Coronary artery (tissue), 2 donors: ENCODE measurements around the gene NT5C2.

Experiments
- DNase-seq: peaks from one replicate; pipeline ENCODE4 v3.0.0-alpha.2; 2017; ENCODE audit warnings: low spot score
- H3K27ac ChIP-seq, 2 donors: fragments of 200-600 bp; sonication (generic); one replicate each; pipeline ENCODE4 v1.5.1; 2016 to 2019
- H3K4me3 ChIP-seq: fragments of 200-600 bp; sonication (generic); 2 replicates; pipeline ENCODE4 v1.5.1; 2016; ENCODE audit warnings: mild to moderate bottlenecking, moderate library complexity
- CTCF ChIP-seq: fragments of 200-600 bp; sonication (generic); IDR thresholded peaks from one replicate; pipeline ENCODE4 v1.5.1; 2019; ENCODE audit warnings: antibody characterized with exemption

NT5C2 gene

DNA sequence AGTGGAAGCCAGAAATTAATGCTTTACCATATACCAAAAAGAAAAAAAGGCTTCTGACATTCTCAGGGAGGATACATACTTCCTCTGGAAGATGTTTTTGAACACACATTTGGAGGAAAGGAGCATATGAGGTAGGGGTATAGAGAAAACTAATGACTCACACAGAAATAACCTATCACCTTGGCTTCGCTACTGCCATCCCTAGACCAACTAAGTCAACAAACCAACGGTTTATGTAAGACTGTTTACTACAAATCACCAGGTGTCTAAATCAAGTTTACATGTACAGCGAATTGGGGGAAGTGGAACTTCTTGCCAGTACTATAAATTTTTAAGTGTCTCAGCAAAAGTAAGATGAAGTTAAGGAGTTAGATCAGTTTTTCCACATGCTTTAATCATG lies 96.9 kb downstream of the NT5C2 start:
- H3K27ac ChIP-seq: peak overlapping the region in 1 of 2 donors; percentile 38
- DNase-seq: no peak
- no peak overlapping the region for H3K4me3 ChIP-seq
- no peak for TF ChIP-seq CTCF

- no peak overlapping the region for H3K27ac ChIP-seq
- no peak for TF ChIP-seq CTCF
- H3K4me3 ChIP-seq: no peak overlapping the region
- no peak for DNase-seq
These were observed 98.1 kb downstream of the NT5C2 start for GRCh38 chr10:103095005-103095404.

- no peak for TF ChIP-seq CTCF
- DNase-seq: no peak
- Histone ChIP-seq H3K27ac (peak overlapping the region in 1 of 2 donors; percentile 24), H3K4me3 (no peak overlapping the region)
These were observed 102.2 kb downstream of the NT5C2 start for GRCh38 chr10:103090911-103091310.

GRCh38 chr10:103089493-103089892 lies 103.6 kb downstream of the NT5C2 start:
- DNase-seq: no peak
- Histone ChIP-seq H3K4me3 (no peak overlapping the region), H3K27ac (peak overlapping the region in 1 of 2 donors; percentile 44)
- no peak for TF ChIP-seq CTCF

GRCh38 chr10:103086799-103087198 lies 106.3 kb downstream of the NT5C2 start:
- no peak overlapping the region for H3K4me3 ChIP-seq

GRCh38 chr10:103086261-103086660 lies 106.8 kb downstream of the NT5C2 start:
- TF ChIP-seq CTCF: no peak
- no peak for DNase-seq
- Histone ChIP-seq H3K27ac (peak overlapping the region; percentile 68 to 77), H3K4me3 (no peak overlapping the region)

More at GRCh38 chr10:103086799-103087198, 106.3 kb downstream of the NT5C2 start:
- peak overlapping the region in 1 of 2 donors; percentile 77 for H3K27ac ChIP-seq
- TF ChIP-seq CTCF: no peak
- no peak for DNase-seq

DNA sequence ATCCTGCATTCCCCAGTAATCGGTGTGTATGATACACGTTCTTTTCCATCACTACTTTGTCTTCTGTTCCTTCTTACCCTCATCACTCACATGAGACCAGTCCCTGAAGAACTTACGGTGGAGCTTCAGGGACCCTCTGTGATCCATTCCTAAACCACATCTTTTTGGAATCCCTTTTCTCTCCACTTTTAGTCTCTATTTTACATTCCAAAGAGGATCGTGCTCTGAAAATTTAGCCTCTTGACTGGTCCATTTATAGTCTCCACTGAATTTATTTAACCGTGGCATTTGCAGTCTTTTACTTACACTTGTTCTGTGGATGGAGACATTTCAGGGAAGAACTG lies 109.1 kb downstream of the NT5C2 start:
- Histone ChIP-seq H3K27ac (peak overlapping the region in 1 of 2 donors; percentile 77), H3K4me3 (no peak overlapping the region)
- DNase-seq: no peak
- no peak for TF ChIP-seq CTCF
